ENCODE results near the gene TK2. TPM values are rescaled to one million over a fixed set of nuclear protein-coding genes. Genes with fewer than 3 reads are reported as not detected.

Gene TK2
- total RNA-seq, 4 donors from 2014 or later, result 15.7 to 20.6 (median 16.6) TPM

- Histone ChIP-seq H3K4me1 (peaks cover 0 to 2% (median under 1%) of the 10 kb centered on the region in 4 donors), H3K27me3 (no peaks in the 10 kb centered on the region), H3K27ac (no peak overlapping the region), H3K9me3 (no peaks in the 10 kb centered on the region), H3K4me3 (no peak overlapping the region), H3K36me3 (peaks cover 0 to 30% (median 5%) of the 10 kb centered on the region in 4 donors)
- no peak for DNase-seq
- TF ChIP-seq CTCF (IDR thresholded peaks at IDR 0.05) (no peak), EP300 (IDR thresholded peaks at IDR 0.05; ENCODE audit: low read depth) (no peak), POLR2A (IDR thresholded peaks at IDR 0.05) (no peak), POLR2AphosphoS5 (IDR thresholded peaks at IDR 0.05) (no peak)
- in situ Hi-C loops (cut with MboI; ENCODE audit: low pct_ligation_motif_present in 1 of 4, low pct_unique_long_range_greater_than_20kb in 1 of 4, low sequenced_read_pairs in 3 of 4), result no loop called here
- 87 to 93% methylated on average over 1 of the region's 1 CpG for WGBS, 2 donors (ENCODE audit: low coverage in 1 of 2)
- intact Hi-C loops (cut with DNase I; ENCODE audit: low total_unique reads), result no loop called here
Observed at GRCh38 chr16:66562409-66562808, 12.5 kb upstream of the TK2 start.

- H3K27ac ChIP-seq, result no peak overlapping the region
- TF ChIP-seq CTCF (IDR thresholded peaks at IDR 0.05) (no peak), POLR2A (IDR thresholded peaks at IDR 0.05) (no peak), POLR2AphosphoS5 (IDR thresholded peaks at IDR 0.05) (no peak), EP300 (IDR thresholded peaks at IDR 0.05; ENCODE audit: low read depth) (no peak)
Observed at GRCh38 chr16:66561381-66562080, 11.6 kb upstream of the TK2 start.

GRCh38 chr16:66560107-66560506 is 10.2 kb upstream of the TK2 start:
- Histone ChIP-seq H3K9me3 (no peaks in the 10 kb centered on the region), H3K27me3 (no peaks in the 10 kb centered on the region), H3K4me1 (peaks cover 0 to 9% (median 2%) of the 10 kb centered on the region in 4 donors), H3K27ac (no peak overlapping the region), H3K4me3 (no peak overlapping the region), H3K36me3 (peaks cover 0 to 14% (median 0%) of the 10 kb centered on the region in 4 donors)
- WGBS, 2 donors (ENCODE audit: low coverage in 1 of 2), result 75 to 85% methylated on average over 1 of the region's 1 CpG
- DNase-seq, result no peak
- in situ Hi-C loops (cut with MboI; ENCODE audit: low pct_ligation_motif_present in 1 of 4, low pct_unique_long_range_greater_than_20kb in 1 of 4, low sequenced_read_pairs in 3 of 4), result no loop called here
- no peak for TF ChIP-seq CTCF (IDR thresholded peaks at IDR 0.05)
- TF ChIP-seq POLR2A (IDR thresholded peaks at IDR 0.05), result no peak
- TF ChIP-seq EP300 (IDR thresholded peaks at IDR 0.05; ENCODE audit: low read depth), result no peak
- TF ChIP-seq POLR2AphosphoS5 (IDR thresholded peaks at IDR 0.05), result no peak
- intact Hi-C loops (cut with DNase I; ENCODE audit: low total_unique reads), result no loop called here

More at GRCh38 chr16:66561381-66562080, 11.6 kb upstream of the TK2 start:
- WGBS, 2 donors (ENCODE audit: low coverage in 1 of 2), result 87 to 90% methylated on average over 3 of the region's 3 CpGs
- Histone ChIP-seq H3K4me1 (peaks cover 0 to 8% (median 2%) of the 10 kb centered on the region in 4 donors), H3K36me3 (peaks cover 0 to 26% (median 3%) of the 10 kb centered on the region in 4 donors), H3K27me3 (no peaks in the 10 kb centered on the region), H3K4me3 (no peak overlapping the region), H3K9me3 (no peaks in the 10 kb centered on the region)
- in situ Hi-C loops (cut with MboI; ENCODE audit: low pct_ligation_motif_present in 1 of 4, low pct_unique_long_range_greater_than_20kb in 1 of 4, low sequenced_read_pairs in 3 of 4), result no loop called here
- intact Hi-C loops (cut with DNase I; ENCODE audit: low total_unique reads), result no loop called here
- DNase-seq, result no peak

- intact Hi-C loops (cut with DNase I; ENCODE audit: low total_unique reads) (no loop called here), in situ Hi-C loops (cut with MboI; ENCODE audit: low pct_ligation_motif_present in 1 of 4, low pct_unique_long_range_greater_than_20kb in 1 of 4, low sequenced_read_pairs in 3 of 4) (no loop called here)
- 80 to 85% methylated on average over 6 of the region's 6 CpGs for WGBS, 2 donors (ENCODE audit: low coverage in 1 of 2)
Observed at GRCh38 chr16:66554495-66554894, 4.6 kb upstream of the TK2 start.

More at GRCh38 chr16:66554495-66554894, 4.6 kb upstream of the TK2 start:
- Histone ChIP-seq H3K27ac (no peak overlapping the region), H3K4me1 (peaks cover 5 to 45% (median 28%) of the 10 kb centered on the region in 4 donors), H3K9me3 (no peaks in the 10 kb centered on the region), H3K27me3 (no peaks in the 10 kb centered on the region), H3K4me3 (no peak overlapping the region), H3K36me3 (peaks cover 0 to 10% (median 0%) of the 10 kb centered on the region in 4 donors)
- TF ChIP-seq POLR2A (IDR thresholded peaks at IDR 0.05), result no peak
- TF ChIP-seq CTCF (IDR thresholded peaks at IDR 0.05), result no peak
- no peak for TF ChIP-seq POLR2AphosphoS5 (IDR thresholded peaks at IDR 0.05)
- TF ChIP-seq EP300 (IDR thresholded peaks at IDR 0.05; ENCODE audit: low read depth), result no peak
- DNase-seq, result no peak

Data from transverse colon (tissue), 4 donors.